WTC11 (cell line): Measurements from ENCODE around the gene TMEM127.

ENCODE experiments used
- CBFB ChIP-seq: sonication (generic); formaldehyde crosslinking; IDR thresholded peaks from 2 replicates; pipeline ENCODE4 v1.8.1; 2022; ENCODE audit warnings: mild to moderate bottlenecking, low read depth, missing genetic modification reagents
- CREB1 ChIP-seq: sonication (generic); formaldehyde crosslinking; IDR thresholded peaks from 2 replicates; pipeline ENCODE4 v1.8.0; 2023; ENCODE audit warnings: mild to moderate bottlenecking, missing genetic modification reagents
- CTCF ChIP-seq: fragments of 200-600 bp; IDR thresholded peaks from 2 replicates; pipeline ENCODE4 v1.8.0; 2022; ENCODE audit warnings: antibody characterized with exemption
- ELF4 ChIP-seq: sonication (generic); formaldehyde crosslinking; IDR thresholded peaks from 2 replicates; pipeline ENCODE4 v1.8.1; 2022; ENCODE audit warnings: low read depth, mild to moderate bottlenecking, moderate library complexity, missing genetic modification reagents
- FOXJ3 ChIP-seq: sonication (generic); formaldehyde crosslinking; IDR thresholded peaks from 2 replicates; pipeline ENCODE4 v1.9.0; 2021; ENCODE audit warnings: missing genetic modification reagents, mild to moderate bottlenecking, borderline replicate concordance
- IRF2 ChIP-seq: sonication (generic); formaldehyde crosslinking; IDR thresholded peaks from 2 replicates; pipeline ENCODE4 v1.8.0; 2022; ENCODE audit warnings: low read depth, missing genetic modification reagents, borderline replicate concordance
- MAX ChIP-seq: sonication (generic); formaldehyde crosslinking; IDR thresholded peaks from 2 replicates; pipeline ENCODE4 v1.8.0; 2022; ENCODE audit warnings: mild to moderate bottlenecking, missing genetic modification reagents
- NFE2L1 ChIP-seq: sonication (generic); formaldehyde crosslinking; IDR thresholded peaks from 2 replicates; pipeline ENCODE4 v1.8.1; 2023; ENCODE audit warnings: missing genetic modification reagents
- NR2C2 ChIP-seq: sonication (generic); formaldehyde crosslinking; IDR thresholded peaks from 2 replicates; pipeline ENCODE4 v1.8.0; 2022; ENCODE audit warnings: mild to moderate bottlenecking, missing genetic modification reagents
- NR3C1 ChIP-seq: sonication (generic); formaldehyde crosslinking; conservative IDR thresholded peaks from 2 replicates; pipeline ENCODE4 v1.8.1; 2023; ENCODE audit warnings: low read depth, mild to moderate bottlenecking, missing genetic modification reagents
- STAT6 ChIP-seq: sonication (generic); formaldehyde crosslinking; conservative IDR thresholded peaks from 2 replicates; pipeline ENCODE4 v1.8.1; 2023; ENCODE audit warnings: mild to moderate bottlenecking, low read depth, missing genetic modification reagents, moderate library complexity
- TCF7 ChIP-seq: sonication (generic); formaldehyde crosslinking; IDR thresholded peaks from 2 replicates; pipeline ENCODE4 v1.8.0; 2022; ENCODE audit warnings: mild to moderate bottlenecking, low read depth, missing genetic modification reagents, moderate library complexity
- ZSCAN18 ChIP-seq: fragments of 250-450 bp; sonication (Bioruptor Pico); IDR thresholded peaks from 2 replicates; pipeline ENCODE4 v2.1.2; 2022; ENCODE audit warnings: mild to moderate bottlenecking, moderate library complexity

- no peak for TF ChIP-seq ELF4 (CRISPR knock-in tag)
- TF ChIP-seq CTCF: no peak
- no peak for TF ChIP-seq NR2C2 (CRISPR knock-in tag)
- no peak for TF ChIP-seq CREB1
- no peak for TF ChIP-seq MAX
- no peak for TF ChIP-seq NFE2L1
- no peak for TF ChIP-seq STAT6 (CRISPR knock-in tag)
- TF ChIP-seq TCF7 (CRISPR knock-in tag): no peak
- TF ChIP-seq FOXJ3 (CRISPR knock-in tag): no peak
- TF ChIP-seq CBFB (CRISPR knock-in tag): no peak
- no peak for TF ChIP-seq NR3C1
- no peak for TF ChIP-seq ZSCAN18 (CRISPR knock-in tag)
- no peak for TF ChIP-seq IRF2 (CRISPR knock-in tag)
Measured at GRCh38 chr2:96236882-96237281, 28.9 kb downstream of the TMEM127 start.
